ENCODE measurements around the gene PCDH15.

- TF ChIP-seq, protein P1, sequence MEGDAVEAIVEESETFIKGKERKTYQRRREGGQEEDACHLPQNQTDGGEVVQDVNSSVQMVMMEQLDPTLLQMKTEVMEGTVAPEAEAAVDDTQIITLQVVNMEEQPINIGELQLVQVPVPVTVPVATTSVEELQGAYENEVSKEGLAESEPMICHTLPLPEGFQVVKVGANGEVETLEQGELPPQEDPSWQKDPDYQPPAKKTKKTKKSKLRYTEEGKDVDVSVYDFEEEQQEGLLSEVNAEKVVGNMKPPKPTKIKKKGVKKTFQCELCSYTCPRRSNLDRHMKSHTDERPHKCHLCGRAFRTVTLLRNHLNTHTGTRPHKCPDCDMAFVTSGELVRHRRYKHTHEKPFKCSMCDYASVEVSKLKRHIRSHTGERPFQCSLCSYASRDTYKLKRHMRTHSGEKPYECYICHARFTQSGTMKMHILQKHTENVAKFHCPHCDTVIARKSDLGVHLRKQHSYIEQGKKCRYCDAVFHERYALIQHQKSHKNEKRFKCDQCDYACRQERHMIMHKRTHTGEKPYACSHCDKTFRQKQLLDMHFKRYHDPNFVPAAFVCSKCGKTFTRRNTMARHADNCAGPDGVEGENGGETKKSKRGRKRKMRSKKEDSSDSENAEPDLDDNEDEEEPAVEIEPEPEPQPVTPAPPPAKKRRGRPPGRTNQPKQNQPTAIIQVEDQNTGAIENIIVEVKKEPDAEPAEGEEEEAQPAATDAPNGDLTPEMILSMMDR (conservative IDR thresholded peaks at IDR 0.05; ENCODE audit: low read length) = no peak
- TF ChIP-seq EZH2phosphoT487 (IDR thresholded peaks at IDR 0.05; ENCODE audit: borderline replicate concordance) = no peak
These were observed 896.4 kb downstream of the PCDH15 start for GRCh38 chr10:53904506-53905241.

Measured in Loucy (cell line).